NCI-H82 (cell line): ENCODE data around the gene TATDN2.
"Not testable (repeated sequence)": the region's sequence is repeated elsewhere in the genome, so short reads cannot be mapped to it uniquely, and the experiment has no call there.

ENCODE experiments used
- DNase-seq: peaks from one replicate; lab custom pipeline; 2025; lab: John Stamatoyannopoulos, UW

TATDN2 gene

GRCh38 chr3:10234526-10235230 lies 13.6 kb upstream of the TATDN2 start:
- peak; percentile 51 for DNase-seq

GRCh38 chr3:10235551-10235950 lies 12.7 kb upstream of the TATDN2 start:
- no peak for DNase-seq

- no peak for DNase-seq
These were observed 9.7 kb upstream of the TATDN2 start for GRCh38 chr3:10238345-10239183.

- no peak for DNase-seq
These were observed 7.5 kb upstream of the TATDN2 start for GRCh38 chr3:10240799-10241198.

- DNase-seq: no peak
These were observed 5.8 kb upstream of the TATDN2 start for GRCh38 chr3:10242182-10243065.

- no peak for DNase-seq
These were observed 4.2 kb upstream of the TATDN2 start for GRCh38 chr3:10244009-10244408.

GRCh38 chr3:10245081-10245712 lies 3.1 kb upstream of the TATDN2 start:
- no peak for DNase-seq

GRCh38 chr3:10247679-10248183 lies 528 bp upstream of the TATDN2 start:
- DNase-seq: no peak

- peak; percentile 40 for DNase-seq
These were observed 907 bp downstream of the TATDN2 start for GRCh38 chr3:10248984-10249748.

- no peak for DNase-seq
These were observed 1.6 kb downstream of the TATDN2 start for GRCh38 chr3:10249833-10250232.

GRCh38 chr3:10251006-10251405 lies 2.7 kb downstream of the TATDN2 start:
- no peak for DNase-seq

GRCh38 chr3:10253731-10254130 lies 5.5 kb downstream of the TATDN2 start:
- no peak for DNase-seq

GRCh38 chr3:10255835-10256234 lies 7.6 kb downstream of the TATDN2 start:
- DNase-seq: no peak

- DNase-seq: no peak
These were observed 10.8 kb downstream of the TATDN2 start for GRCh38 chr3:10259036-10259435.

- DNase-seq: no peak
These were observed 11.5 kb downstream of the TATDN2 start for GRCh38 chr3:10259798-10260197.

GRCh38 chr3:10260211-10260701 lies 12.0 kb downstream of the TATDN2 start:
- no peak for DNase-seq

- DNase-seq: no peak
These were observed 13.8 kb downstream of the TATDN2 start for GRCh38 chr3:10262027-10262426.

GRCh38 chr3:10263646-10264363 lies 15.5 kb downstream of the TATDN2 start:
- peak; percentile 58 for DNase-seq

- no peak for DNase-seq
These were observed 17.6 kb downstream of the TATDN2 start for GRCh38 chr3:10265833-10266232.

- DNase-seq: not testable (repeated sequence)
These were observed 18.7 kb downstream of the TATDN2 start for GRCh38 chr3:10266936-10267335.
